IPS-18a (cell line): ENCODE measurements around the gene PTER.

ENCODE experiments used
- H3K27ac ChIP-seq: one replicate; pipeline ENCODE4 v1.5.1; 2013; ENCODE audit warnings: low read length
- H3K27me3 ChIP-seq: one replicate; pipeline ENCODE4 v1.6.1; 2013; ENCODE audit warnings: mild to moderate bottlenecking, low read length; ENCODE audit not compliant: control insufficient read depth, insufficient read depth
- H3K36me3 ChIP-seq: one replicate; pipeline ENCODE4 v1.6.1; 2013; ENCODE audit warnings: low read depth, low read length; ENCODE audit not compliant: control insufficient read depth
- H3K4me1 ChIP-seq: one replicate; pipeline ENCODE4 v1.6.1; 2013; ENCODE audit warnings: low read depth, low read length; ENCODE audit not compliant: control insufficient read depth
- H3K4me3 ChIP-seq: one replicate; pipeline ENCODE4 v1.5.1; 2013; ENCODE audit warnings: low read length
- H3K9ac ChIP-seq: one replicate; pipeline ENCODE4 v1.6.1; 2013; ENCODE audit warnings: mild to moderate bottlenecking, low read length, moderate library complexity
- H3K9me3 ChIP-seq: one replicate; pipeline ENCODE4 v1.6.1; 2013; ENCODE audit warnings: low read depth, low read length; ENCODE audit not compliant: control insufficient read depth

PTER gene, protein sequence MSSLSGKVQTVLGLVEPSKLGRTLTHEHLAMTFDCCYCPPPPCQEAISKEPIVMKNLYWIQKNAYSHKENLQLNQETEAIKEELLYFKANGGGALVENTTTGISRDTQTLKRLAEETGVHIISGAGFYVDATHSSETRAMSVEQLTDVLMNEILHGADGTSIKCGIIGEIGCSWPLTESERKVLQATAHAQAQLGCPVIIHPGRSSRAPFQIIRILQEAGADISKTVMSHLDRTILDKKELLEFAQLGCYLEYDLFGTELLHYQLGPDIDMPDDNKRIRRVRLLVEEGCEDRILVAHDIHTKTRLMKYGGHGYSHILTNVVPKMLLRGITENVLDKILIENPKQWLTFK

GRCh38 chr10:16436758-16437539, at the start of gene PTER:
TSS of gene PTER (plus strand) at chr10:16437010. CDS start at chr10:16484385, 47,375 bp downstream.
- peaks cover 10% of the 10 kb centered on the region for H3K4me1 ChIP-seq
- no peaks in the 10 kb centered on the region for H3K36me3 ChIP-seq
- H3K27ac ChIP-seq, result no peak within 1 kb of the TSS
- peak within 1 kb of the TSS; percentile 68 for H3K4me3 ChIP-seq
- no peaks in the 10 kb centered on the region for H3K9me3 ChIP-seq
- peak within 1 kb of the TSS; percentile 68 for H3K9ac ChIP-seq
- peaks cover 9% of the 10 kb centered on the region for H3K27me3 ChIP-seq

GRCh38 chr10:16392531-16393069, 44.2 kb upstream of the PTER start:
- Histone ChIP-seq H3K4me3 (no peak overlapping the region), H3K27me3 (no peaks in the 10 kb centered on the region)

GRCh38 chr10:16393271-16393858, 43.4 kb upstream of the PTER start:
- H3K36me3 ChIP-seq, result no peaks in the 10 kb centered on the region
- H3K9me3 ChIP-seq, result no peaks in the 10 kb centered on the region

More at GRCh38 chr10:16392531-16393069, 44.2 kb upstream of the PTER start:
- H3K36me3 ChIP-seq, result no peaks in the 10 kb centered on the region
- H3K4me1 ChIP-seq, result peaks cover 1% of the 10 kb centered on the region
- no peaks in the 10 kb centered on the region for H3K9me3 ChIP-seq
- no peak overlapping the region for H3K9ac ChIP-seq
- no peak overlapping the region for H3K27ac ChIP-seq

GRCh38 chr10:16401416-16401815, 35.4 kb upstream of the PTER start:
- Histone ChIP-seq H3K27ac (no peak overlapping the region), H3K36me3 (no peaks in the 10 kb centered on the region), H3K4me3 (no peak overlapping the region), H3K27me3 (no peaks in the 10 kb centered on the region), H3K9me3 (no peaks in the 10 kb centered on the region), H3K4me1 (no peaks in the 10 kb centered on the region), H3K9ac (no peak overlapping the region)

More at GRCh38 chr10:16393271-16393858, 43.4 kb upstream of the PTER start:
- Histone ChIP-seq H3K4me1 (no peaks in the 10 kb centered on the region), H3K4me3 (no peak overlapping the region), H3K27ac (no peak overlapping the region), H3K9ac (no peak overlapping the region), H3K27me3 (no peaks in the 10 kb centered on the region)

DNA sequence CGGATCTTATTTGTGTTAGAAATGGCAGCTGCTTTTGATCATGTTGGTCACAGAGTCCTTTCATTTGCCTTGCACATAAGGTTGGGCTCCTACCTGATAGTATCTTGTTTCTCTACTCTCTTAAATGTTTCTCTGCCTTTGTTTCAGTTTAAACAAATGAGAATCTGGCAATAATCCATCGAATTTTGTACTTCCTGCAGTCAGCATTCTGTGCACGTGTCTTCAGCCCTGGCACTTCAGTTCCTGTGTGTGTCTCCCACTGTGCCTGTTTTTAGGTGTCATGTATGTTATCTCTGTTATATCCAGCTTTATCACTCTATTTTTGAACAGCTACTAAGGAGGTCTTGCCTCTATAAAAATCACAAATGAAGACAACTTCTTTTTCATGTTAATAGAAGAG, 28.4 kb upstream of the PTER start:
- Histone ChIP-seq H3K27ac (no peak overlapping the region), H3K9me3 (no peaks in the 10 kb centered on the region), H3K4me3 (no peak overlapping the region), H3K27me3 (no peaks in the 10 kb centered on the region), H3K4me1 (no peaks in the 10 kb centered on the region), H3K9ac (no peak overlapping the region), H3K36me3 (no peaks in the 10 kb centered on the region)

DNA sequence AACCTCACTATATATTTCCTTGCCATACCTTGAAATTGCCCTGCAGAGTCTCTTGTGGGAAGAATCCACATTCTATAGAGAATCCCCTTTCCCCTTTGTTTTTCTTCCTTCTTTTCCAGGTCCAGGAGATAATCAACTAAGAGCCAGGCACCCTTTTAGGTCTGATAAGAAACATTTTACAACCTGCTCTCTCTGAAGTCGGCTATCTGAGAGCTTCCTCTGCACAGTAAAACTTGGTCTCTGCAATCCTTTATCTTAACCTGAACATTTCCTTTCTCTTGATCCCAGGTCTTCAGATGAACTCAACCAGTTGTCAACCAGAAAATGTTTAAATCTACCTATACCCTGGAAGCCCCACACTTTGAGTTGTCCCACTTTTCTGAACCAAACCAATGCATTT, 19.5 kb upstream of the PTER start:
- H3K4me1 ChIP-seq, result peaks cover 5% of the 10 kb centered on the region
- H3K9me3 ChIP-seq, result no peaks in the 10 kb centered on the region
- H3K27me3 ChIP-seq, result no peaks in the 10 kb centered on the region
- H3K36me3 ChIP-seq, result no peaks in the 10 kb centered on the region
- no peak overlapping the region for H3K27ac ChIP-seq
- no peak overlapping the region for H3K9ac ChIP-seq
- H3K4me3 ChIP-seq, result no peak overlapping the region

- H3K36me3 ChIP-seq, result no peaks in the 10 kb centered on the region
- H3K9ac ChIP-seq, result no peak overlapping the region
- H3K4me1 ChIP-seq, result peaks cover 9% of the 10 kb centered on the region
- H3K4me3 ChIP-seq, result no peak overlapping the region
- no peak overlapping the region for H3K27ac ChIP-seq
- H3K9me3 ChIP-seq, result no peaks in the 10 kb centered on the region
- no peaks in the 10 kb centered on the region for H3K27me3 ChIP-seq
These were observed 13.2 kb upstream of the PTER start for GRCh38 chr10:16423599-16423998.

DNA sequence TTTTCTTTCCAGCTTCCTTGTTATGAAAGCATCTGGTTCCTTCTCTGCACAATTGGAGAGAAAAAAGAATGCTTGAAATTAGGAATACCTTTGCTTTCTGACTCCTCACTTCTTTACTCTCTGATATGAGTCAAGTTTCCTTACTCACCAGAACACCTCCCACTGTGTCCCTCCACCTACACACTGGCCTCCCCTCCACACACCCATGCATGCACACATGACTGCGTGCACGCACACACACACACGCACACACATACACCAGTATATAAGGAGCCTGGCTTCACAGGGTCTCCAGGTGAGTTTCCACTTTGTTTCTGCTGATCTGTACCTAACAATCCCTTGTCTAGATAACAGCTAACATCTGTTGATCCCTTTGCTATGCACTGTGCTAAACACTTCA, 11.4 kb upstream of the PTER start:
- H3K9me3 ChIP-seq, result no peaks in the 10 kb centered on the region
- H3K27me3 ChIP-seq, result no peaks in the 10 kb centered on the region
- no peak overlapping the region for H3K27ac ChIP-seq
- H3K9ac ChIP-seq, result no peak overlapping the region
- no peak overlapping the region for H3K4me3 ChIP-seq
- H3K36me3 ChIP-seq, result no peaks in the 10 kb centered on the region
- peaks cover 9% of the 10 kb centered on the region for H3K4me1 ChIP-seq

DNA sequence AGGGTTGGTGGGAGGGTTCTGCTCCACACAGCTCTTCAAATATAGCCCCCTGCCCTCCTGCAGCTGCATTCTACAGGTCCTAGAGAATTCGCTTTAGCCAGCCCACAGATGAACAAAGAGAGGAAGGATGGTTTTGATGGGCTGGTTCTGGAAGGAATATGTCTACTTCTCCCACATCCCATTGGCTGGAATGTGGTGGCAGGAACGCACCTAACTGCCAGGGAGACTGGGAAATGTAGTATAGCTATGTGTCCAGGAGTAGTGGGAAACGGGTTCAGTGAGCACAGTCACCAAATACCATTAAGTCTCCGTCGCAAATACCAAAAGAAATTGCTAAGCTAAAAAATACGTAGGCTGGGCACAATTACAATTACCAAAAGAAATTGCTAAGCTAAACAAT, 7.3 kb upstream of the PTER start:
- no peaks in the 10 kb centered on the region for H3K27me3 ChIP-seq
- no peaks in the 10 kb centered on the region for H3K36me3 ChIP-seq
- H3K4me3 ChIP-seq, result no peak overlapping the region
- no peaks in the 10 kb centered on the region for H3K9me3 ChIP-seq
- no peak overlapping the region for H3K27ac ChIP-seq
- no peak overlapping the region for H3K9ac ChIP-seq
- no peaks in the 10 kb centered on the region for H3K4me1 ChIP-seq

DNA sequence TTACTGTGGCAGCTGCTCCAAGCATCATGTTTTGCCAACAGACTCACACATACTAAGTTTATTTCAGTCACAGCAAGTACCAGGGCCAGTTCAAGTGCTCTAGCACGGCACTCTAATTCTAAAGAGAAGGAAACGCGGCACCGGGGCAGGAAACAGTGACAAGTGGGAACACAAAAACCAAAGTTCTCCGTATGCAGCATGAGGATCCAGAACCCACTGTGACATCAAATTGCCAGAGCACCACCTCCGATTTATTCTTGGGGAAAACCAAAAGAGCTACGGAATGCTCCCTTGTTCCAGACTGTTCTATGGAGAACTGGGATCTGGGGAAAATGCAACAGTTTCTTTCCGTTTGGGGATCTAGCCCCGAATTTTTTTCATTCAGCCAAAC, 448 bp upstream of the PTER start:
- H3K9me3 ChIP-seq, result no peaks in the 10 kb centered on the region
- H3K4me1 ChIP-seq, result peaks cover 10% of the 10 kb centered on the region
- H3K36me3 ChIP-seq, result no peaks in the 10 kb centered on the region
- peak overlapping the region; percentile 68 for H3K4me3 ChIP-seq
- H3K9ac ChIP-seq, result peak overlapping the region; percentile 54
- peaks cover 9% of the 10 kb centered on the region for H3K27me3 ChIP-seq
- H3K27ac ChIP-seq, result no peak overlapping the region

- Histone ChIP-seq H3K27ac (no peak overlapping the region), H3K4me1 (peaks cover 10% of the 10 kb centered on the region), H3K27me3 (peaks cover 9% of the 10 kb centered on the region), H3K9me3 (no peaks in the 10 kb centered on the region), H3K9ac (no peak overlapping the region), H3K36me3 (no peaks in the 10 kb centered on the region), H3K4me3 (peak overlapping the region; percentile 68)
These were observed 707 bp downstream of the PTER start for GRCh38 chr10:16437540-16437894.
